ENCODE results near the gene XYLT2. TPM values are rescaled to one million over a fixed set of nuclear protein-coding genes. Genes with fewer than 3 reads are reported as not detected.

The XYLT2 gene
- total RNA-seq, 1 donor from 2014 or later: 33.3 TPM

DNA sequence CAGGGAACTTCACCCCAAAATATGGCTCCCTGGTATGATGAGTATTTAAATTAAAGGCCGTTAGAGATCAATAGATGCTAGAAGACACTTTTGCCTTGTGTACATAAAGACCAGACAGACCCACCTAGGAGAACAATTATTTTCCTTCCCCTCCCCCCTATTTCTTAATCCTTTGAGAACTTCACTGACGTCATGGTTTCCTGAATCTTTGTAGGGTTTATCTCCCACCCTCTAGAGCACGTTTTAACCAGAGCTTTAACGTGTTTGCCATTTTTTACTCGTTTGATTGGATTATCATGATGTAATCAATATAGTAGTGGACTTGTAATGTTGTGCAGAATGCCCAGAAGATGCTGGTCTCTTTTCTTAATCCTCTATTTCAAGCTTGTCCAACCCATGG, 22.9 kb upstream of the XYLT2 start:
- Mint-ChIP-seq H3K4me3 (no peak overlapping the region), H3K4me1 (peaks cover 9% of the 10 kb centered on the region), H3K27me3 (ENCODE audit: low read depth) (no peaks in the 10 kb centered on the region), H3K9me3 (no peaks in the 10 kb centered on the region), H3K27ac (peak overlapping the region; percentile 17), H3K36me3 (no peaks in the 10 kb centered on the region)
- TF ChIP-seq, protein P1, sequence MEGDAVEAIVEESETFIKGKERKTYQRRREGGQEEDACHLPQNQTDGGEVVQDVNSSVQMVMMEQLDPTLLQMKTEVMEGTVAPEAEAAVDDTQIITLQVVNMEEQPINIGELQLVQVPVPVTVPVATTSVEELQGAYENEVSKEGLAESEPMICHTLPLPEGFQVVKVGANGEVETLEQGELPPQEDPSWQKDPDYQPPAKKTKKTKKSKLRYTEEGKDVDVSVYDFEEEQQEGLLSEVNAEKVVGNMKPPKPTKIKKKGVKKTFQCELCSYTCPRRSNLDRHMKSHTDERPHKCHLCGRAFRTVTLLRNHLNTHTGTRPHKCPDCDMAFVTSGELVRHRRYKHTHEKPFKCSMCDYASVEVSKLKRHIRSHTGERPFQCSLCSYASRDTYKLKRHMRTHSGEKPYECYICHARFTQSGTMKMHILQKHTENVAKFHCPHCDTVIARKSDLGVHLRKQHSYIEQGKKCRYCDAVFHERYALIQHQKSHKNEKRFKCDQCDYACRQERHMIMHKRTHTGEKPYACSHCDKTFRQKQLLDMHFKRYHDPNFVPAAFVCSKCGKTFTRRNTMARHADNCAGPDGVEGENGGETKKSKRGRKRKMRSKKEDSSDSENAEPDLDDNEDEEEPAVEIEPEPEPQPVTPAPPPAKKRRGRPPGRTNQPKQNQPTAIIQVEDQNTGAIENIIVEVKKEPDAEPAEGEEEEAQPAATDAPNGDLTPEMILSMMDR (IDR thresholded peaks at IDR 0.05; ENCODE audit: unreplicated experiment): no peak
- no peak for DNase-seq (ENCODE audit: low spot score in 2 of 2, unreplicated experiment in 2 of 2)

DNA sequence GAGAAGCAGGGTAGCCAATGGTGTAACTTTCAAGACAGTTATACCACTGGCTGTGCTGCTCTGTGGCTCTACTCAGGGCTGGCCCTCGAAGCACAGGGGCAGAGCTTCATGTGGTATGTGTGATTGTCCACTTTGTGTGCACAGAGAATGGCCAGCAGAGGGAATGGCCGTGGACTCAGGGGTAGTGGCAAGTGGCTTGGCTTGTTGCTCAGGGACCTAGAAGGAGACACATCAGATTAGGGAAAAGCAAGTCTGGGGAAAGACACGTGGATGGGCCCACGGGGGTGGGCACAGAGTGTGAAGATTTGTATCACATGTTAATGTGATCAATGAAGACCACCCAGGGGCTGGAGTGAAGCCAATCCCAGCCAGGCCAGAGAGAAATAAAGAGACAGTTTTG, 20.0 kb upstream of the XYLT2 start:
- Mint-ChIP-seq H3K9me3 (no peaks in the 10 kb centered on the region), H3K36me3 (no peaks in the 10 kb centered on the region), H3K4me3 (no peak overlapping the region), H3K4me1 (peaks cover 9% of the 10 kb centered on the region), H3K27me3 (ENCODE audit: low read depth) (no peaks in the 10 kb centered on the region), H3K27ac (no peak overlapping the region)
- DNase-seq (ENCODE audit: low spot score in 2 of 2, unreplicated experiment in 2 of 2): no peak
- TF ChIP-seq, protein P1 (IDR thresholded peaks at IDR 0.05; ENCODE audit: unreplicated experiment): no peak

DNA sequence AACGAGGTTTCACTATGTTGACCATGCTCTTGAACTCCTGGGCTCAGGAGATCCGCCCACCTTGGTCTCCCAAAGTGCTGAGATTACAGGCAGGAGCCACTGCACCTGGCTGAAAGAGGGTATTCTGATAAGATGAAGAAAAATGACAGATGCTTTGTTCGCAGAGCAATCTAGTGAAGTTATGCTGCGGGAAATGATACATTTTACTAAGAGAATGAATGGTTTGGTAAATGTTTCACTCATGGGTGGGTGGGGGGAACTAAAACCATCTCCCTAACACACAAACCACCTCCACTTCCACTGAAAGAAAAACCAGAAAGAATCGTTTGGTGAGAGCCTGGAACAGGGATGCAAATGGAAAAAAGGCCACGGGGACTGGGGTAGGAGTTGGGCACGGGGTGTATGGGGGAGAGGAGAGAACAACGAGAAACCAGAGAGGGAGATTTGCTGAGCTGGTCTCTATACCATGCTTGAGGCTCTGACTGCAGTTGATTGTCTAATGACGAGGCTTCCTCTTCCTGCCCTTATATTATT, 19.0 kb upstream of the XYLT2 start:
- Mint-ChIP-seq H3K4me1 (peaks cover 9% of the 10 kb centered on the region), H3K36me3 (no peaks in the 10 kb centered on the region), H3K27me3 (ENCODE audit: low read depth) (no peaks in the 10 kb centered on the region), H3K9me3 (no peaks in the 10 kb centered on the region), H3K27ac (no peak overlapping the region), H3K4me3 (no peak overlapping the region)
- no peak for DNase-seq (ENCODE audit: low spot score in 2 of 2, unreplicated experiment in 2 of 2)
- TF ChIP-seq, protein P1 (IDR thresholded peaks at IDR 0.05; ENCODE audit: unreplicated experiment): no peak

DNA sequence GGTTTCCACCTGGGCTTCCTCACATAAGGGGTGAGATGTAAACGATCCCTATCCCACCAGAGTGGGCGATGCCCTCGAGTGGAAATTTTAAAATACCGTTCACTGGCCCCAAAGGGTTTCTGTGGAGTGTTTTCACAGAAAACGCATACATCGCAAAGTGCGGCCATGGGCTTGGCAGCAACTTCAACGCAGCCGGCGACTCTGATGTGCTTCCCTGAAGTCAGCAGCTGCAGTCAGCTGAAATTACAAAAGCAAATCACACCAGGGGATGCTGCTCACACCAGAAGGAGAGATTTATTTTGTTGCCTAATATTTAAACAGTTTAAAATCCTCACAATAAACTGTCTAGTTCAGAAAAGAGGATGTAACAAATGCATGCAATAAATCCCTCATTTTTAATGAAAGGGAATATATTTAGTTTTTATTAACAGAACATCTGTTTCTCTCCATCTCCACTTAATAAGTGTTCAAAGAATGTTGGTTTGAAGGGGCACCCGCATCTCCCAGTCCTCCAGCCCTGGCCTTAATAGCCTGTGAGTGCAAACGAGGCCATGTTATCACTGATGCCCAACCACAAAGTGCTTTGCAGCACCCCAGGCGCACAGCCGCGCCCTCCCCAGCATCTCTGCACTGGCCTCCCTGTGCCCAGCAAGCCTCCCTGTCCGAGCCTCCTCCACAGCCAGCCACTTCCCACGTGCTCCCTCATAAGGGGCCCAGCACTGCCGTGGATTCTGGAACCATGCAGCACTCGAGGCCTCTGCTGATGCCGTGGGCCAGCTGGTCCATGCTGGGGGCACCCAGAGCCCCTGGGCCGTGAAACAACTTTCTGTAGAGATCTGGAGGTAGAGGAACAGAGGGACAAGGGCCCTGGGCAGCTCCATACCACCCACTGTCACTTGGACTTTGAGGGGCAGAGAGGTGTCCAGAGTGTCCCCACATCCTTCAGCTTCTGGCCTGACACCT, 17.3 kb upstream of the XYLT2 start:
- peaks cover 3% of the 10 kb centered on the region for H3K4me1 Mint-ChIP-seq
- TF ChIP-seq, protein P1 (IDR thresholded peaks at IDR 0.05; ENCODE audit: unreplicated experiment): no peak
- no peak overlapping the region for H3K27ac Mint-ChIP-seq
- no peaks in the 10 kb centered on the region for H3K36me3 Mint-ChIP-seq
- no peaks in the 10 kb centered on the region for H3K9me3 Mint-ChIP-seq
- no peak for DNase-seq (ENCODE audit: low spot score in 2 of 2, unreplicated experiment in 2 of 2)
- no peak overlapping the region for H3K4me3 Mint-ChIP-seq
- H3K27me3 Mint-ChIP-seq (ENCODE audit: low read depth): no peaks in the 10 kb centered on the region

DNA sequence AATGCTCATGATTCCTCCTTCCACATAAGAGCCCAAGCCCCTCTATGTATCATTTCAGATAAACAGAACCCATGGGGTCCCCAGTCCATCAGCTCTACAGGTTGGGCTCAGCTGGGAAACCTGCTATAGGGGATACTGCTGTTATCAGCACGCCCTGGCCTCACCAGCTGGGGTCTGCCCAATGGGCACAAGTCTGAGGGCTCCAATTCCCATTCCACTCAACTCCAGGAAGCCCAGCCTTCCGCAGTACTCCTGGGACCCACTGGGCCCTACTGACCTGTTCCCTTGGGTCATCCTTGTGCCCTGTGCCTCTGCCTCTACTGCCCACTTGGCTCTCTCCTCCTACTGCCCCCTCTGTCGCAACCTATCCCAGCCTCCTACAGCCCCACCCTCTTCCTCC, 16.2 kb upstream of the XYLT2 start:
- no peaks in the 10 kb centered on the region for H3K36me3 Mint-ChIP-seq
- TF ChIP-seq, protein P1 (IDR thresholded peaks at IDR 0.05; ENCODE audit: unreplicated experiment): no peak
- no peaks in the 10 kb centered on the region for H3K9me3 Mint-ChIP-seq
- no peak for DNase-seq (ENCODE audit: low spot score in 2 of 2, unreplicated experiment in 2 of 2)
- no peak overlapping the region for H3K27ac Mint-ChIP-seq
- H3K4me1 Mint-ChIP-seq: peaks cover 3% of the 10 kb centered on the region
- H3K27me3 Mint-ChIP-seq (ENCODE audit: low read depth): no peaks in the 10 kb centered on the region
- H3K4me3 Mint-ChIP-seq: no peak overlapping the region

All from mesothelial cell of epicardium (in vitro differentiated cells).